Testis (tissue), 2 donors: ENCODE measurements around the gene CDK4.

ENCODE experiments used
- CTCF ChIP-seq, 3 experiments: fragments of 450-650 bp in 2 of 3; fragments of 200-600 bp in 1 of 3; sonication (generic) in 1 of 3; IDR thresholded peaks; one replicate each; pipeline ENCODE4 v1.5.1; 2016 to 2019; ENCODE audit warnings: antibody characterized with exemption in 3 of 3, mild to moderate bottlenecking in 2 of 3, moderate library complexity in 1 of 3
- POLR2A ChIP-seq: fragments of 450-650 bp; IDR thresholded peaks from one replicate; pipeline ENCODE4 v1.6.1; 2017; ENCODE audit warnings: antibody characterized with exemption, mild to moderate bottlenecking, moderate library complexity

GRCh38 chr12:57738661-57739237 lies 13.4 kb downstream of the CDK4 start, which contains the start of gene AGAP2:
- no peak for TF ChIP-seq CTCF (IDR thresholded peaks at IDR 0.05)
- TF ChIP-seq POLR2A = no peak
